Retinal pigment epithelial cell (primary cell): ENCODE results near the gene GLO1.

ENCODE experiments used
- DNase-seq: peaks from one replicate; pipeline ENCODE4 v3.0.0-alpha.2; 2010; ENCODE audit warnings: low read depth
- H3K4me3 ChIP-seq: 2 replicates; pipeline ENCODE4 v1.5.1; 2011; ENCODE audit warnings: mild to moderate bottlenecking, low read length, control low read depth, moderate library complexity
- CTCF ChIP-seq: conservative IDR thresholded peaks from 2 replicates; pipeline ENCODE4 v1.5.1; 2011; ENCODE audit warnings: low read depth, low read length, control low read depth, inconsistent platforms

GLO1 gene

GRCh38 chr6:38631186-38631783, 71.7 kb downstream of the GLO1 start:
- no peak for TF ChIP-seq CTCF
- DNase-seq = no peak
- H3K4me3 ChIP-seq = no peak overlapping the region
